ENCODE data around the gene LRP1.

DNA sequence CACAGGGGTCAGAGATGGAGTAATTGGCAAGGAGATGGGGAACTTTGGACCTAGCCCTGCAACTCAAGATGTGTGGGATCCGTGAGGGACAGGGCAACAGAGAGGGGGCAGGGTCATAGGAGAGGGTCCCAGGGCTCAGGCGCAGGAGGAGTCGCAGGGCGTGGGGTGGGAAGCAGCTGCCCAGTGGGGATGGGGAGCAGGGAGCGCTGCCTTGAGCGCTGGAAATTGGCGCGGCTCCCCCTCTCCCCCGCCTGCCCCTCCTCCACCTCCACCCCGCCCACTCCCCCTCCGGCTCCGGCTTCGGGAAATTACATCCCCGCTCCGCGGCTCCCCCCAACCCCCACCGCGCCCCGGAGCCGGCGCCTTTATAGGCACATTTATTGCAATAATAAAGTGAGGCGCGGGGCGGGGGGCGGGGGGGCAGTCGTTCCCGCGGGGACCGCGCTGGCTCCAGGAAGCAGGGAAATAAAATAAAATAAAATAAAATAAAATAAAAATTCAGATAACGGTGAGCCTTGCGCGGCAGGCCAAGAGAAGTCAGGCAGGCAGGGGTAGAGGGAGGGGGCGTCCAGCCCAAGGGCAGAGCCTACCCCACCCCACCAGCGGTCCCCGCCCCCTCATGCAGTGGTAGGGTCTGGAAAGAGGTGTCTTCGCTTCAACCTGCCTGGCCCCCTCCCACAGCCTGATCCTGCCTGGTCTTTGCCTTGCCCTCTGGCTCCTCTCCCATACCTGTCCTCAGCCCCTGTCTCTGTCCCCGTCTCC, 91.9 kb downstream of the LRP1 start:
- TF ChIP-seq EZH2 (optimal IDR thresholded peaks at IDR 0.05; ENCODE audit: low read depth, low read length), result no peak
- no peak for TF ChIP-seq CTCF (IDR thresholded peaks at IDR 0.05; ENCODE audit: low read length)

Data from MM.1S (cell line).